ENCODE data around the gene DUSP8.

The DUSP8 gene

DNA sequence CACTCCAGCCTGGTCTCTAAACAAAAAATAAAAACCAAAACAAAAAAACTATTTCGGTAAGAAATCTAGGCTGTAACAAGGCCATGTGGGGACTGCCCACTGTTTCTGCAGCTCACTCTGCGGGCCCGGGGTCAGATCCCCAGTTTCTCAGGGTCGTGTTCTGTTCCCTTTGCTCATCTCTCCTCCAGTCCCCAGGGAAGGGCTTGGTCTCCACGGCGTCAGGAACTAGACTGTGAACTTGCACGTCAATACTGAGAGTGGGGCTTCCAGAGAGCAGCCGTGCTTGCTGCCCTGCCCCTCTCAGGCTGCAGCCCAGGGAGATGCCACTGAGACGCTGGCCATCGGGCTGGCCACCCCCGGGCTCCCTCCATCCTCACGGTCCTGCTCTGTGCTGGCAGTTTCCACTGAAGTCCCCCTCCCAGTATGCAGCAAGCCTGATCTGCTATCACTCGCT, 51.8 kb downstream of the DUSP8 start:
- H3K4me3 ChIP-seq (replicated peaks; ENCODE audit: insufficient read depth, low read length) = no peak overlapping the region
- no peak for TF ChIP-seq GABPA (IDR thresholded peaks at IDR 0.05; ENCODE audit: low read depth)
- TF ChIP-seq, protein P1, sequence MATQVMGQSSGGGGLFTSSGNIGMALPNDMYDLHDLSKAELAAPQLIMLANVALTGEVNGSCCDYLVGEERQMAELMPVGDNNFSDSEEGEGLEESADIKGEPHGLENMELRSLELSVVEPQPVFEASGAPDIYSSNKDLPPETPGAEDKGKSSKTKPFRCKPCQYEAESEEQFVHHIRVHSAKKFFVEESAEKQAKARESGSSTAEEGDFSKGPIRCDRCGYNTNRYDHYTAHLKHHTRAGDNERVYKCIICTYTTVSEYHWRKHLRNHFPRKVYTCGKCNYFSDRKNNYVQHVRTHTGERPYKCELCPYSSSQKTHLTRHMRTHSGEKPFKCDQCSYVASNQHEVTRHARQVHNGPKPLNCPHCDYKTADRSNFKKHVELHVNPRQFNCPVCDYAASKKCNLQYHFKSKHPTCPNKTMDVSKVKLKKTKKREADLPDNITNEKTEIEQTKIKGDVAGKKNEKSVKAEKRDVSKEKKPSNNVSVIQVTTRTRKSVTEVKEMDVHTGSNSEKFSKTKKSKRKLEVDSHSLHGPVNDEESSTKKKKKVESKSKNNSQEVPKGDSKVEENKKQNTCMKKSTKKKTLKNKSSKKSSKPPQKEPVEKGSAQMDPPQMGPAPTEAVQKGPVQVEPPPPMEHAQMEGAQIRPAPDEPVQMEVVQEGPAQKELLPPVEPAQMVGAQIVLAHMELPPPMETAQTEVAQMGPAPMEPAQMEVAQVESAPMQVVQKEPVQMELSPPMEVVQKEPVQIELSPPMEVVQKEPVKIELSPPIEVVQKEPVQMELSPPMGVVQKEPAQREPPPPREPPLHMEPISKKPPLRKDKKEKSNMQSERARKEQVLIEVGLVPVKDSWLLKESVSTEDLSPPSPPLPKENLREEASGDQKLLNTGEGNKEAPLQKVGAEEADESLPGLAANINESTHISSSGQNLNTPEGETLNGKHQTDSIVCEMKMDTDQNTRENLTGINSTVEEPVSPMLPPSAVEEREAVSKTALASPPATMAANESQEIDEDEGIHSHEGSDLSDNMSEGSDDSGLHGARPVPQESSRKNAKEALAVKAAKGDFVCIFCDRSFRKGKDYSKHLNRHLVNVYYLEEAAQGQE (IDR thresholded peaks at IDR 0.05; ENCODE audit: insufficient replicate concordance, low read depth) = no peak
- TF ChIP-seq SPI1 (IDR thresholded peaks at IDR 0.05; ENCODE audit: borderline replicate concordance, low read depth) = no peak
- TF ChIP-seq, protein P2, sequence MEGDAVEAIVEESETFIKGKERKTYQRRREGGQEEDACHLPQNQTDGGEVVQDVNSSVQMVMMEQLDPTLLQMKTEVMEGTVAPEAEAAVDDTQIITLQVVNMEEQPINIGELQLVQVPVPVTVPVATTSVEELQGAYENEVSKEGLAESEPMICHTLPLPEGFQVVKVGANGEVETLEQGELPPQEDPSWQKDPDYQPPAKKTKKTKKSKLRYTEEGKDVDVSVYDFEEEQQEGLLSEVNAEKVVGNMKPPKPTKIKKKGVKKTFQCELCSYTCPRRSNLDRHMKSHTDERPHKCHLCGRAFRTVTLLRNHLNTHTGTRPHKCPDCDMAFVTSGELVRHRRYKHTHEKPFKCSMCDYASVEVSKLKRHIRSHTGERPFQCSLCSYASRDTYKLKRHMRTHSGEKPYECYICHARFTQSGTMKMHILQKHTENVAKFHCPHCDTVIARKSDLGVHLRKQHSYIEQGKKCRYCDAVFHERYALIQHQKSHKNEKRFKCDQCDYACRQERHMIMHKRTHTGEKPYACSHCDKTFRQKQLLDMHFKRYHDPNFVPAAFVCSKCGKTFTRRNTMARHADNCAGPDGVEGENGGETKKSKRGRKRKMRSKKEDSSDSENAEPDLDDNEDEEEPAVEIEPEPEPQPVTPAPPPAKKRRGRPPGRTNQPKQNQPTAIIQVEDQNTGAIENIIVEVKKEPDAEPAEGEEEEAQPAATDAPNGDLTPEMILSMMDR (IDR thresholded peaks at IDR 0.05; ENCODE audit: insufficient read depth, low read length) = no peak
- TF ChIP-seq POLR2AphosphoS5 (IDR thresholded peaks at IDR 0.05; ENCODE audit: low read depth) = no peak
- no peak for DNase-seq (ENCODE audit: low read depth in 1 of 2, low spot score in 1 of 2)
- no peaks in the 10 kb centered on the region for H3K27me3 ChIP-seq (ENCODE audit: insufficient read depth, poor library complexity, severe bottlenecking)
- no peak overlapping the region for H3K27ac ChIP-seq (replicated peaks)

GRCh38 chr11:1519028-1520010, 52.8 kb downstream of the DUSP8 start:
- TF ChIP-seq, protein P1 (IDR thresholded peaks at IDR 0.05; ENCODE audit: insufficient replicate concordance, low read depth) = peak; percentile 71
- no peak for TF ChIP-seq SPI1 (IDR thresholded peaks at IDR 0.05; ENCODE audit: borderline replicate concordance, low read depth)
- Histone ChIP-seq H3K27ac (replicated peaks) (no peak overlapping the region), H3K27me3 (ENCODE audit: insufficient read depth, poor library complexity, severe bottlenecking) (no peaks in the 10 kb centered on the region), H3K4me3 (replicated peaks; ENCODE audit: insufficient read depth, low read length) (no peak overlapping the region)
- no peak for DNase-seq (ENCODE audit: low read depth in 1 of 2, low spot score in 1 of 2)

DNA sequence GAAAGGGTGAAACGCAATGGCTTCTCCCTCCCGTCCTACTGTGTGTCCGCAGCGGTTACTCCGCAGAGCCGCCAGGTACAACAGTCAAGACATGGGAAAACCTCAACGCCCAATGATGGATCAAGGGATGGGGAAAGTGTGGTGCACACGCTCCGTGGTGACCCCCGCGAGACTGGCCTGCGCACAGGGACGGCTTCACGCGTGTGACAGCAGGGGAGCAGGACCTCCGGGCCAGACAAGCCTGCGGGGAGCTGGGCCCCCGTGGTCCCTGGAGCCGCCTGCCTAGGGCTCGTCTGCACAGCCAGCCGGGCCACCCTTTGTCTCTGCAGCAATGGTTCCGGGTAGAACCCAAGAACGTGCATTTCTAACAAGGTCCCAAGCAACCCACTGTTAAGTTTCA, 53.8 kb downstream of the DUSP8 start:
- no peak for DNase-seq (ENCODE audit: low read depth in 1 of 2, low spot score in 1 of 2)
- Histone ChIP-seq H3K4me3 (replicated peaks; ENCODE audit: insufficient read depth, low read length) (no peak overlapping the region), H3K27me3 (ENCODE audit: insufficient read depth, poor library complexity, severe bottlenecking) (no peaks in the 10 kb centered on the region), H3K27ac (replicated peaks) (no peak overlapping the region)
- no peak for TF ChIP-seq SPI1 (IDR thresholded peaks at IDR 0.05; ENCODE audit: borderline replicate concordance, low read depth)
- TF ChIP-seq, protein P1 (IDR thresholded peaks at IDR 0.05; ENCODE audit: insufficient replicate concordance, low read depth) = no peak
- TF ChIP-seq, protein P2 (IDR thresholded peaks at IDR 0.05; ENCODE audit: insufficient read depth, low read length) = no peak
- no peak for TF ChIP-seq POLR2AphosphoS5 (IDR thresholded peaks at IDR 0.05; ENCODE audit: low read depth)
- TF ChIP-seq GABPA (IDR thresholded peaks at IDR 0.05; ENCODE audit: low read depth) = no peak
